CD4-positive, alpha-beta T cell treated with Interleukin-6 for 4 hours (primary cell): ENCODE results near the gene MAPKAPK3.

Experiments
- DNase-seq: peaks from one replicate; pipeline ENCODE4 v3.0.0-alpha.2; 2020; ENCODE audit warnings: mixed read lengths

MAPKAPK3 gene

GRCh38 chr3:50617096-50617791 lies at the start of gene MAPKAPK3:
Gene MAPKAPK3 (plus strand): TSS chr3:50617151. CDS start chr3:50617566, 415 bp downstream.
- DNase-seq, result peak; percentile 49

DNA sequence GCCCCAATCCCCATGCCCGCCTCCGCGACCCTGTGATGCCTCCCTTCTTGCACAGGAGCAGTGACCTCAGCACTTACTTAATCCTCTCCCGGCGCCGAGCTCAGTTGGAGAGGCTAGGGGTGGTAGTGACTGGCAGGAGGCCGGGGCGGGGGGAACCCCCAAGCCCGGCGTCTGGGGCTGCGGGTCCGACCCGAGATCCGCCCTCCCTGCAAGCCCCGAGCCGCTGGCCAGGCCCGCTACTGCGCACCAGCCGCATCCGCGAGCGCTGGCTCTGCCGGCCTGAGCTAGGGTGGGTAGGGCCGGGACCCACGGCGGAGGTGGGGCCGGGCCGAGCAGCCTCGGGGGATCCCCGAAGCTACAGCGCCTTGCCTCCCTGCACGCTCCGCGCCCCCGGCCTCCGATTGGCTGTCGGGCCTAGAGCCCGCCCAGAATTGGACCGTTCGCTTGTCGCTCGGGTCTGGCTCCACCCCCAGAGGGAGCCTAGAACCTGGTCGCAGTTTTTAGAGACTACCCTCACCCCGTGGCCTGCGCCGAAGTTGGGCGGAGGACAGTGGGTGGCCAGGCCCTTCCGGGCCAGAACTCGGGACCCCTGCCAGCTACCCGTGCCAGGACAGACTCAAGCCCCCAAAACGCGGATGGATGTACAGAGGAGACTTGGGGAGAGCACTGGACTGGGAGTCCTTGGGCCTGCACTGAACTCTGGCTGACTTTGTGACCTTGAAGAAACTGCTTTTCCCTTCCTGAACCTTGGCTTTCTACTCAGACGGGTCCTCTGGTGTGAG lies 49.4 kb upstream of the MAPKAPK3 start, which contains the start of gene C3orf18:
Gene C3orf18, minus strand, starts transcription at position 362 of the 782 bp plus-strand sequence. CDS start 2,048 bp downstream, outside the sequence.
- DNase-seq, result peak; percentile 97

DNA sequence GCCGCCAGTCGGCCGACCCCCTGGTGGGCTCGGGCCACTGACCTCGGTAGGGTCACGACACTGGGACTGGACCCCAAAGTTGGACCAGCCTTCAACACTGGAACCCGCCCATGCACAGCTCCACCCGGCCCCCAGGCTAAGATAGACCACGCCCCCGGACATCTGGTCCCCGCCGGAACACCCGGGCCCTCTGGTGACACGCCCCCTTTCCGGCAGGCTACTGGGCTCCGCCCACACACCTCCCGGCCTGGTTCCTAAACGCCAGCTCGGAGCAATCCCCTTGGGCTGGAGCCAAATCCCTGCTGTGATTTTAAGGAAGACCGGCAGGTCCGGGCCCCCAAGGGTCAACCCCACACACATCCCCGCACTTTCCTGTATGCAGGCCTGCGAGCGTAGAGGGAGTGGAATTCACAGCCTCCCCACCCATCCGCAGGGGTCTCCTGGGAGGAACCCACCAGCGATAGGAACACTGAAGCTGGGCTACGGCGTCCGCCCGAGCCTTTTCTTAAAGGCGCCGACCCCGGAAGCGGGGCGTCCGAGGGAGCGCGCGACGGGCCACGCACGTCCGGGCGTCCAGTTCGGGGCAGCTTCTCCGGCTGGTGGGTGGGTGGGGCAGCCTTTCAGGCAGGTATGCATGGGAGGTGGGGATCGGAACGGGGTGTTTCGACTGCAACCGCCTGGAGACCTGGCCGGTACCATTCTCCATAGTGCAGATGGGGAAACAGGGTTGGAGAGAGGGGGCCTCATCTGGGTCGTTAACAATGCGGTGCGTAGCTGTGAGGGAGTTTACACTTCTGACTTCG lies 47.8 kb upstream of the MAPKAPK3 start, which contains the start of gene HEMK1:
Gene HEMK1, plus strand, starts transcription at position 576 of the 803 bp plus-strand sequence. CDS start 1,583 bp downstream, outside the sequence.
- peak; percentile 97 for DNase-seq

DNA sequence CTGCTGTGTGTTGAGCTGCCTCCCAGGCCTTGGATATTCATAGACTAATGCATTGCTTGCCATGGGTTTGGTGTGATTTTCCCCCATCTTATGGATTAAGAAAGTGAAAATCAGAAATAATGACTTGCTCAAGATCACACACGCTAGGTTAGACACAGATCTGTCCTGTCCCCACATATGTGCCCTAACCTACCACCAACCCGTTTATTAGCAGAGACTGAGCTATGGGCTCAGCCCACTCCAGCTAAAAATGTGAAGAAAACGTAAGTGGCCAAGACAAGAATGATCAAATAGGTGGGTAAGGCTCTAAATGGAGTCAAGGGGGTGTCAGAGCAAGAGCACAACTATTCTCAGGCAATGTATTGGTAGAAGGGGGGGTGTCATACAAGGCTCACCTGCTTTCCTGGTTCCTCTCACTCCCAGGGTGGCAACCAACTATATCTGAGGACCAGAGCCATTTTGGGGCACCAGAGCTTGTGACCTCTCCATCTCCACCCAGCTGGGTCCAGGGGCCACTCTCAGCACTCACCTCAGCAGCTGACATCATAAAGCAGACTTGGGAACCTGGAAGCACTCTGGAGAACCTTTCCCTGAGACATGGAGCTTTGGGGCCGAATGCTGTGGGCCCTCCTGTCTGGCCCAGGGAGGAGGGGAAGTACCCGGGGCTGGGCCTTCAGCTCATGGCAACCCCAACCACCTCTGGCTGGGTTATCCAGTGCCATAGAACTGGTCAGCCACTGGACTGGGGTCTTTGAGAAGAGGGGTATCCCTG lies 46.3 kb upstream of the MAPKAPK3 start:
- DNase-seq, result no peak

DNA sequence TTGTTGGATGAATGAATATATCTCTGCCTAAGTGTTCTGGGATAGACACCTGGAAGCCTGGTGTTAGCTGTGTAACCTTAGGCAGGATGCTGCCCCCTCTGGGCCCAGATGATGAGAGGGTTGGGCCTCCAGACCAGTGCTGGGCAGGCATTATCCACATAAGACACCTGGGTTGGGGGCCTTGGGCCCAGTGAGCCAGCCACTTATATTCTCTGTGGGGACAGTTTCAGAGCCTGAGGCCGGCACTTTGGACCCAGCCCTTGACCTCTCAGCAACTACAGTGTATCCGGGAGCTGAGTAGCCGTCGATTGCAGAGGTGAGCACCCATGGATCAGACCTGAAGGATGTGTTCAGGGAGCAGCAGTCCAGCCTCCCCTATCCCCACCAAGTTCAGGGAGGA lies 45.5 kb upstream of the MAPKAPK3 start:
- DNase-seq, result no peak

DNA sequence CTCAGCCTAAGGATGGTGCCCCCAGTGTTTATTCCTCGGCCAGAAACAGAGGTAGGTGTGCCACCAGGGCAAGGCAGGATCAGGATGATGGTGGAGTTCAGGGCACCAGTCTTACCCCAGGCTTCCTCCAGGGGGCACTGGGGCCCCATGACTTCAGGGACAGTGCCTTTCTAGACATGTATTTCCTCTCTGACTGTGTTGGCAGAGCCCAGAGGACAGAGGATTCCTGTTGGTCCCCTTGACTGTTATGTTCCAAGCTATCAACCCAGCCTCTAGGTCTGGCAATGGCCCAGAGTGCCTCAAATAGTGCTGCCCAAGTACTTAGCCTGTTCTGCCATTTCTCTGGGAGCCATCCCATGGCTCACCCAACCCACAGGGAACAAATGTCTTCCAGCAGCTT lies 44.8 kb upstream of the MAPKAPK3 start:
- peak; percentile 87 for DNase-seq

DNA sequence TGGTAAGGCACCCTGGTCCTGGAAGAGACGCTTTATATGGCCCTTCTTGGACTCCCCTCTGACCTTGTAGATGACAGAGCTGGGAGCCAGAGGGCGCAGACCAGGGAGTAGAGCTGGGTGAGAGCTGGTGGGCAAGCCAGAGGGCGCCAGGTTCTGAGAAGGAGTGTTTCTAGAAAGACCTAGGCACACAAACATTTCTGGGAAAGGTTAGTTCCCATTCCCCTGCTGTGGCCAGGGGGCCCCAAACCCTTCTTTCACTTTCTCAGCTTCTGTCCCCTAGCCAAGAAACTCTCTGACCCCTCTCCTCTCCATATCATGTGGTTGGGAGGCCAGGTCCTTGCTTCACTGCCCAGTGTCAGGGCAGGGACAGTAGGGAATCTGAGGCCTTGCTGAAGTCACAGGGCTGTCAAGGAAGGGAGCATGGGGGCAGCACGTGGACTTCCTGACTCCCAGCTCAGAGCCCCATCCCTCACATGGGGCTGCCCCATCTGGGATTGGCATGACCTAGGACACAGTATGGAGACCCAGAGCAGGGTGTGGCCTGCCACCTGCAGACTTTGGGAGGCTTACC lies 44.1 kb upstream of the MAPKAPK3 start:
- peak; percentile 22 for DNase-seq

DNA sequence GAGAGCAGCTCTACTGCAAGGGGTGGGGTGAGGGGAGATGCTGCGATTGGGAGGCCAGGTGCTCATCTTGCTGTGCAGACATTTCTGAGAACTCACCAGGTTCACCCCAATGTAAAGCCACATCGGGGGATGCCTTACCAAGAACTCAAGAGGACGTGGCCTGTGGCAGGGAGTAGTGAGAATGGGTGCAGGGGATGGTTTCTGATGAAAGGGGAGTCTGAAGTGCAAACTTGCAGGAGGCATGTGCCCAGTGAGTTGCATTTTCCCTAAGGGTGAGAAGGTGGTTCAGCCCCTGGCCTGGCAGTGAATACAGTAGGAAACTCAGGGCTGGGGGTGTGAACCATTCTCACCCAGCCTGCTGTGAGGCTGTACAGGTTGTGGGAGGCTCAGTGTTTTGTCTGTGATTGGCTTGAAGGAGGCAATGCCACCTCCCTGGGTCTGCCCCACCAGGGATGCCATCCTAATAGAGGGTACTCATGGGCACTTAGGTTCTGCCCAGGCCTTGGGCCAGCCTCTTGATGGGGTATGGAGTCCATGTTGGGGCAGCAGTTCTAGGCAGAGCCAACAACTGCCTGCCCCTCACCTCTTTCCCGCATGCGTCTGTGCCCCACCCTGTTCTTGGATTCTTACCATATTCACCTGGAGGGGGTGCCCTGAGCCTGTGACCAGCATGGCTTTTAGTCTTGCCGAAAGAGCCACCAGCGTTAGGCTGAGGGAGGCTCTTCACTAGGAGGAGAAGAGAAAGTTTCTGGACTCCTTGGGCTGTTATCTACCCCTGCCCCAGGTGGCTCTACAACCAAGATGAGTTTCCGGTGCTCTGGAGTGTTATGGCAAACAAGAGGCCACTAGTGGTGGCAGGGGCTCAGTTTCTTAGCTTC lies 43.1 kb upstream of the MAPKAPK3 start:
- DNase-seq, result peak; percentile 48

DNA sequence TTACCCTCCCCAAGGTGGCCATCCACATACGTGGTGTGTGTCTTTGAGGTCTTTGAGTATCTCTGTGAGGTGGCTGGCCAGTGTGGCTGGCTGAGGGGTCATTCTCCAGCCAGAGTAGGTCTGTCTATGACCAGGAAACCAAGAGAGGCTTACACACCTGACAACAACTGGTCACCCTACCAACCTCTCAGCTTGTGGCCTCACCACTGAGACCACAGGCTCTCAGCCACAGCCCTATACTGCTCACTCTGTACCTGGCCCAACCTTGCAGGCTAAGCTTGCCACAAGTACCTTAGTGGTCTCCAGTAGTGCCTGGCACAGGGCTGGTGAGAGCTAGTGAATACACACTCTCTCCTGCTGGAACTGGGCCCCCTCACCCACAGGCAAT lies 42.5 kb upstream of the MAPKAPK3 start:
- DNase-seq, result no peak

DNA sequence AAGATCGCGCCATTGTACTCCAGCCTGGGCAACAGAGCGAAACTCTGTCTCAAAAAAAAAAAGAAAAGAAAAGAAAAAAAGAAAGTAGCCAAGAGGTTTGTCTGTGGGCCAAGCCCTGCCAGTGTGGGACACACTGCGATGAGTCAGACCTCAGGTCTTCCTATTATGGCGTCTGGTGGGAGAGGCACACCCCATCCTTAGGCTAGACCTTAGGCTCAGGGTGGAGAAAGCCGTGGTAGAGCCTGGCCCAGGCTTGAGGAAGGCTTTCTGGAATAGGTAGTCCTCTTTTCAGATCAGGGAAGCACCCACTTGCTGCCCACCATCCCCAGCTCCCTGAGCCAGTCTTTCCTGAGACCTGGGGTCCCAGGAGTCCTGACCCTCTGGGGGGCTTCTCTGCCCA lies 41.6 kb upstream of the MAPKAPK3 start:
- peak; percentile 22 for DNase-seq

DNA sequence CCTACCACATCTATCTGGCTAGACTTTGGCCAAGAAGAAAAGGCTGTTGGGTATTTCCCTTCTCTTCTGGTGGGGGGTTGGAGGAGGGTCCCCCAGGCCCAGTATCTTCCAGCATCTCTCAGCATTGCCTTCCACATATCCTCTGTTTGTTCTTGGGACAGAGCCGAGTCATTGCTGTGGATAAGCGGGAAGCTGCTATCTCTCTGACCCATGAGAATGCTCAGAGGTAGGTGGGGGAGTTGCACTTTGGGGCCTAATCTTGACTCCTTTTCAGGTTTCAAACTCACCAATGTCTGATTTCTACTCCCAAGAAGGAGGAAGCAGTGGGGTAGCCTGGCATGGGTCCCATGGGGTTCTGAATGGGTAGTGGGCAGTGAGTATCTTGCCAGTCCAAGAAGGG lies 39.6 kb upstream of the MAPKAPK3 start:
- DNase-seq, result no peak

DNA sequence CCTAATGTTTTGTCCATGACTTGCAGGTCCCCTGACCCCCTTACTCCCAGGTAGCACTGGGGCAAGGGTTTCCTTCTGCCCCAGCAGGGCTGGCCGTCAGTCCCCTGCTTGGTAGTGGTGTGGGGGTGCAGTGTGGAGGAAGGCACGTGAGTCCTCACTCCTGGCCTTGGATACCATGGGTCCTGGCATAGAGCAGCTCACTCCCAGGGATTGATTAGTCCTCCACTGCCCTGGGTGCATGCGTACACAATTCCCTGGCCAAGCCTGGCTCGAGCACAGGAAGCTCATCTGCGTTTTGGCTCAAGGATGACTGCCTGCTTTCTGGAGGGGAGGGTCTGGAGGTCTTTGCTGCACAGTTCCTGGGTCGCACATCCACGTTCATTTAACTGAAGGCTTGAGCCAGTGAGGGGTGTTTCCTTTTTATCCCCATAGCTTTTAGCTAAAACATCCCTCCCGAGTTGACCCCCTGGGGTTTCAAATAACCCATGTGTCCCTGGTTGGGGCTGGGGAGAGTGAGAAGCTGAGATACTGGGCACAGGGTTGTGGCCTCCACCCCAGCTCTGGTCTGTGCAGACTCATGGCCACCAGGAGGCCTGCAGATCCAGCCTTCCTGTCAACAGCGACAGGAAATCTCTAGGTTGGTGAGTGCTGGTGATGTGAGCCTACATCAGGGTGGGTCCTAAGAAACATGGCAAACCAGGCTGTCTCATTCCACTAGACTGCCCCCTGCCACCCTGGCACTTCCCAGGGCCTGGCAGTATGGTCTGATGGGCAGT lies 36.1 kb upstream of the MAPKAPK3 start:
- peak; percentile 40 for DNase-seq

DNA sequence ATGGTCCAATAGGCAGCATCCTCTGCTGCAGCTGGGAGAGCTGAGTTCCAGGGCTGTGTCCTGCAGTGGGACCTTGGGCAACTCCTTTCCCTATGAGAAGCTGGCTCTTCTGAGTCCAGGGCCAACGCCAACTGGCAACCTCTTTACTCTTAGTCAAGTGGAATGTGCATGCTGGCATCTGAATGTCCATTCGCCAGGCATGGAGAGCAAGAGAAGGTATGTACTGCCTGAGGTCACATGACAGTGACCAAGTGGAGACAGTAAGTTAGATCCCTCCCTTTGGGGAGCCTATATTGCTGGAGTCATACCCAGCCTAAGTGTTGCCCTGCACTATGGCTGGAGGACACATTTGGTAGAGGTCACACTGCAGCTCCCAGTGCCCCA lies 35.5 kb upstream of the MAPKAPK3 start:
- DNase-seq, result no peak

- no peak for DNase-seq
These were observed 34.9 kb upstream of the MAPKAPK3 start for GRCh38 chr3:50582083-50582482.

DNA sequence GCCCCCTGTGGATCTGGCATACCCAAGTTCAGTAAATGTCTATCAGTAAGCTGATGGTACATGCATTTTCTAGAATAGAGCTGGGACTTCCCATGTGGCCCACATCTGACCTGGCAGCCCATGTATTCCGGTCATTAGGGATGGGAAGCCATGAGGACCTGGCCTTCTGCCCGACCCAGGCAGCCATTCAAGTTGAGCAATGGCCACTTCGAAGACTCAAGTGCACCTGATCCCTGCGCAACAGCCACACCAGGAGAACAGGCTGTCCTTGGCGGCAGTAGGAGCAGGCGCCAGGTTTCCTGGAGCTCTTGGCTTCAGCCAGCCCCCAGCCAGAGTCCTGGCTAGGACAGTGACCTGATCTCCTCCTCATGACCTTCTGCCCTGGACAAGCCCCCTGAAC lies 33.1 kb upstream of the MAPKAPK3 start:
- no peak for DNase-seq

DNA sequence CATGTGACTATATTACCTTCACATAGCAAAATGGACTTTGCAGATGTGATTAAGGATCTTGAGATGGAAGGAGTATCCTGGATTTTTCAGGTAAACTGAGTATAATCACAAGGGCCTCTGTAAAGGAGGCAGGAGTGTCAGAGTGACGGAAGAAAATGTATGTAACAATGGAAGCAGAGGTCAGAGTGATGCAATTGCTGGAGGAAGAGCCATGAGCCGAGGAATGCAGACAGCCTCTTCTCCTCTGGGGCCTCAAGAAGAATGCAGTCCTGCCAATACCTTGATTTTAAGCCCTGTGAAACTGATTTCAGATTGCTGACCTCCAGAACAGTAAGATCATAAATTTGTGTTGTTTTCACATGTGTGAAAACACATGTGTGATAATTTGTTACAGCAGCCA lies 32.6 kb upstream of the MAPKAPK3 start:
- DNase-seq, result no peak

GRCh38 chr3:50585919-50586762 lies 30.8 kb upstream of the MAPKAPK3 start:
- no peak for DNase-seq

DNA sequence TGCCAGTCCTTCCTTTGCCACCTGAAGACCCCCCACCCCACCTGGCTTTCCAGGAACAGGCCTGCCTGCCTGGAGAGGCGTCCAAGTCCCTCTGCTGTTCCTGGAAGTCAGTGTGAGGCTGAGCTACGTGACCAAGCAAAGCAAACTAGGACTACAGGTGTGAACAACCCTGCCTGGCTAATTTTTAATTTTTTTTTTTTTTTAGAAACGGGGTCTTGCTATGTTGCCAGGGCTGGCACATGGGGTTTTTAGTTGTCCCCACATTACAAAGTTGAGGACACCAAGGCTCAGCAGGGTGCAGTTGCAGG lies 30.2 kb upstream of the MAPKAPK3 start:
- no peak for DNase-seq

- no peak for DNase-seq
These were observed 29.6 kb upstream of the MAPKAPK3 start for GRCh38 chr3:50587373-50587772.
